Measurements from ENCODE around the gene PHOSPHO1. TPM values are rescaled to one million over a fixed set of nuclear protein-coding genes. Genes with fewer than 3 reads are reported as not detected.
A peak's percentile ranks its signal among the peaks of the same experiment; 100 is the strongest.

PHOSPHO1 gene
- total RNA-seq, 1 donor from 2014 or later = 7.9 TPM

DNA sequence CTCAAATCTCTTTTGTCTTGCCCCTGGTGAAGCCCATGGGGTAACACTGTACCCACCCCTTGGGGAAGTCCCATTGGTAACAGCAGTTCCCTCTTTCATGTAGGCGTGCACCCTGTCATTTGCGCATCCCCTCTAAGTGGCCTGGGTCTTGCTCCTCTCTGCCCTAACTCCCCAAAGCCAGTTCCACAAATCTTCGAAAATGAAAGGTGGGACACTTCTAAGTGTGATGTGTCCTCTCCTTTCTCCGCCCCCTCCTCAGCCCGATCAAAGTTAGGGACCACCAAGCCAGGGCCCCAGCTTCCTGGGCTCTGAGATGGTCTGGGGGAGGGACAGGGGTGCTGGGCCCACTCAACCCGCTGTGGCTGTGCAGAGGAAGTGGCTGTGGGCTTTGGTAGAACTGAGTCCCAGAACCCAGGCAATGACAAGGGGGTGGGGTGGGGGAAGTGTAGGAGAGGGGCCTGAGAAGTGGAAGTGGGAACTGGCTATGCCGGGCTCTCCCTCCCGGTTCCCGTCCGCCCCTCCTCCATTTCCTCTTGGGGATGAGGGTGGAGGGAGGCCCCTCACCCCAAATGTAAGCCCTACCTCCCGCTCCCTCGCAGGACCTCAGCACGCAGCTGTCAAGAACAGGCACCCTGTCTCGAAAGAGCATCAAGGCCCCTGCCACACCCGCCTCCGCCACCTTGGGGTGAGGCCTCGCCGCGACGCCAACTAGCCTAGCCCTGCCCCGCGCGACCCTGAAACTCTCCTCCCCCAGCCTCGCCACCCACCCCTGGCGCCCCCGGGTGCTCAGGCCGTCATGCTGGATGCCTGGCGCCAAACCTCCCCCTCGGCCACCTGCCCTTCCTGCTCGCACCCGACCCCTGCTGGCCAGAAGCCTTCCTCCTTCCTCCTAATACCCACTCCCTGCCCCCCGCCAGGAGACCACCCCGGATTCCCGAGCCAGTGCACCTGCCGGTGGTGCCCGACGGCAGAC is 11.4 kb downstream of the PHOSPHO1 start:
- no peak for DNase-seq

GRCh38 chr17:49217651-49218413 is 12.8 kb downstream of the PHOSPHO1 start:
- DNase-seq = no peak

DNA sequence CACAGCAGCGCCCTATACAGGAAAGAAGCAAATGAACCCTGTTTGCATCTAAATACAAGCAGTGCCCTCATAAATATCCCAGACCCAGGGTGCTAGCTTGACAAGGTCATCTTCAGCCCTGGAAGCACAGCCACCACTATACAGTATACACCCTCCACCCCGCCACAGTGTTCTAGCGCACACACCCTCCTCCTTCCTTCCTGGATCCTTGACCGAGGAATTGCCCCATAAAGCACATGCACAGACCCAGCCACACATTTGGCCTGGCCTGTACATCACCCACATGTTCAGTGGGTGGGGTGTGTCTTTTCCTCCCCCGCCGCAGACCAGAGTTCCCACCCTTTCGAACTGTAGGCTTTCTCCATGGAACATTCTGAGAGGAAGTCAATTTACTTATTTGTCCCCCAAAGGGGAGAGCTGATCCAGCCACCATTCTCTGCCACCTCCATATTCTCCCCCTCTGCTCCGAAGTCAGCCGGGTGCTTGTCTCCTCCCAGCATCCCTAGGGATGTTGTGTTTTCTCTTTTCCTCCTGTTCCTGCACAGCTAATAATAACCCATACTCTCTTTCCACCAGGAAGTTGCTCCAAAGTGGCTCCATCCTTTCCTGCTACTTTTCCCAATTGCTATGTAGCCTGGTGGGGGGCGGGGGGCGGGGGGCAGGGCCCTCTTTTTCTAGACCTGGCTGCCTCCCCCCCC is 13.5 kb downstream of the PHOSPHO1 start:
- no peak for DNase-seq

GRCh38 chr17:49216482-49216881 is 14.1 kb downstream of the PHOSPHO1 start:
- no peak for DNase-seq

DNA sequence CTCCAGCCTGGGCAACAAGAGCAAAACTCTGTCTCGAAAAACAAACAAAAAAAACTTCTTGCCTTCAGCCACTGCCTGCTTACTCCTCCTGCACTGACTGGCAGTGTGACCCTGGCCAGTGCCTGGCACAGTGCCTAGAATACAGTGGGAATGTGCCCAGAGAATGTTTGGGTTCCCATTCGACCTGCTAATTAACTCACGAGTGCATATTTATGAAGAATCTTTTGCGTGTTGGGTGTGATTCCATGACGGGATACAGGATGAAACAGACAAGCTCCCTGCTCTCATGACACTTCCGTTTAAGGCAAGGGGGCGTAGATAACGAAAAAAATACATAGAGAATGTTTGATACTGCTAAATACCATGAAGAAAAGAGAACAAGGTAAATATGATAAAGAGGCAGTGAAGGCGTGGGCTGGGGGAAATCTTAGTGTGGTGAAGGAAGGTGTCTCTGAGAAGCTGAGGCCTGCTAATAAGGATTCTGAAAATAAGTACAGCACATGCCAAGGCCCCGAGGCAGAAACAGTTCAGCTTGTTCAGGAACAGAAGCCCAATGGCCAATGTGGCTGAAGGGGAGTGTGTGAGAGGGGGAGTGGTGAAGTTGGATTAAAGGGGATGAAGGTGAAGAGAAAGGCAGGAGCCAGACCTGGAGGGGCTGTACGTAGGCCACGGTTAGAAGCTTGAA is 15.8 kb downstream of the PHOSPHO1 start:
- no peak for DNase-seq

- DNase-seq = no peak
Observed at GRCh38 chr17:49213847-49214246, 16.7 kb downstream of the PHOSPHO1 start.

DNA sequence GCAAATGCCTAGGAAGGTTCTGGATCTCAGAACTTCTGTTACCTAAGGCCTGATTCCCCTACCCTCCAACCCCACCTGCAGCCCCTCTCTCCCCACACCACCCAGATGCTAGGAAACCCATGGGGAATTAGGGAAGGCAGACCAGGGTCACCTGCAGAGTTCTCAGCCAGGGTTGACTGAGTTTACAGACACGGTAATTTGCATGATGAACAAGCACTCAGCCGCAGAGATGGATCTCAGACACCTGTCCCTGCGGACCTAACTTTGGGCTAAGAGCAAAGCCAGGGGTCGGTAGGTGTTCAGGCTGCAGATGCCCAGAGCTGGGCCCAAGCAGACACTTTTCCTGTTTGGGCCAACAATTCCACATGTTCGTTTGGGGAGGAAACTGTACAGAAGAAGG is 17.2 kb downstream of the PHOSPHO1 start:
- DNase-seq = no peak

- peak; percentile 35 for DNase-seq
Observed at GRCh38 chr17:49210158-49211029, 20.2 kb downstream of the PHOSPHO1 start, which contains the start of the genes ABI3 and GNGT2. TSS of gene ABI3 (plus strand) at chr17:49210707. CDS start at chr17:49210725, 18 bp downstream. TSS of gene GNGT2 (minus strand) at chr17:49210574. CDS start at chr17:49207422, 3,152 bp downstream.

GRCh38 chr17:49209061-49209571 is 21.5 kb downstream of the PHOSPHO1 start:
- no peak for DNase-seq

GRCh38 chr17:49204516-49204915 is 26.1 kb downstream of the PHOSPHO1 start:
- no peak for DNase-seq

- DNase-seq = no peak
Observed at GRCh38 chr17:49203796-49204195, 26.8 kb downstream of the PHOSPHO1 start.

- no peak for DNase-seq
Observed at GRCh38 chr17:49201481-49201927, 29.1 kb downstream of the PHOSPHO1 start.

- DNase-seq = no peak
Observed at GRCh38 chr17:49200423-49201083, 30.0 kb downstream of the PHOSPHO1 start.

GRCh38 chr17:49198211-49198610 is 32.4 kb downstream of the PHOSPHO1 start:
- DNase-seq = no peak

DNA sequence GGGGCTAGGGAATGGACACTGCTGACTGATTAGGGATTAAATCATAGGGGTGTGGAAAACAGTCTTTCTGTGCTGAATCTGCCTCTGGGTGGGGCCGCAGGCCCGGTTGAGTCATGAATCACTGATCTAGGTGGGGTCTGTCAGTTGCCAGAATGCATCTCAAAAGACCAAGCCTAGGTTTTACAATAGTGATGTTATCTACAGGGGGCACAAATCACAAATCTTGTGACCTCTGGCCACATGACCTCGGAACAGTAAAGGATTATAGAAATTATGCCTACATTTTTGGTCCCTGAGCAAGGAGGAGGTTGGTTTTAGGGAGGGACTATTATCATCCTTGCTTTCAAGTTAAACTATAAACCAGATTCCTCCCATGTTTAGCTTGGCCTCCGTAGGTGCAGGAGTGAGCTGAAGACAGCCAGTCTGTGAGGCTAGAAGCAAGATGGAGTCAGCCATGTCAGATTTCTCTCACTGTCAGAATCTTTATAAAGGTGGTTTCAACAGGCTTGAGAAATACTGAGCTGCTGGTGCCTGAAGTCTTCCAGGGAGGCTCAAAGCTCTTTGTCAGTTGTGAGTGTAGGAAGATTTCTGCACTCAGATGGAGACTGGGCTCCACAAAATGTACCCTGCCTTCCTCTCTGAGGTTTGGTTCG is 33.1 kb downstream of the PHOSPHO1 start:
- DNase-seq = no peak

DNA sequence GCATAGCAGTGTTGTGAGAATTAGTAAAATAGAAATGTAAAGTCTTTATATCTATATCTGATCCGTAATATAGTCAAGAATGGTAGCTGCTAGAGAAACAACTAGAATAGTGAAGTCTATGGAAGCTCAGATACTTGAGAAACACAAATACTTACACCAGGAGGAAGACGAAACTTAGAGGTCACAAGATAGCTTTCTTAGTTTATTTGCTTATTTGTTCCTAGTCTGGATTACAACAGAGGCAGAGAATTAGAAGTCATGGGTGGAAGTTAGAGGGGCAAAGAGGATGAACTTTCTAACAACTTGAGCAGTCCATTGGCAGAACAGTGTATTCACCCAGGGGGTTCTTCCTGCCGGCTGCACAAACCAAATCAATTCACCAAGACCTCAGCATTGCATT is 34.1 kb downstream of the PHOSPHO1 start:
- no peak for DNase-seq

- no peak for DNase-seq
Observed at GRCh38 chr17:49195751-49196150, 34.8 kb downstream of the PHOSPHO1 start.

DNA sequence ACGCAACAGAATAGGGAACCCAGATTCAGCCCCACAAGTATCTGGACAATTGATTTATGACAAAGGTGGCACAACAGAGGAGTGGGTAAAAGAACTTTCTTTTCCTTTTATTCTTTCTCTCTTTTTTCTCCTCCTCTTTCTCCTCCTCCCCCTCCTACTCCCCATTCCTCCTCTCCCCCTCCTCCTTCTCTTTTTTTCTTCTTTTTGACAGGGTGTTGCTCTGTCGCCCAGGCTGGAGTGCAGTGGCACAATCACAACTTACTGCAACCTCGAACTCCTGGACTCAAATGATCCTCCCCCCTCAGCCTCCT is 36.3 kb downstream of the PHOSPHO1 start:
- DNase-seq = no peak

GRCh38 chr17:49193513-49194296 is 36.9 kb downstream of the PHOSPHO1 start:
- peak; percentile 57 for DNase-seq
